Stomach (tissue), 4 donors: ENCODE results near the gene PTPRC.

ENCODE experiments used
- EP300 ChIP-seq: sonication (generic); formaldehyde crosslinking; IDR thresholded peaks from one replicate; pipeline ENCODE4 v1.6.1; 2017; ENCODE audit warnings: antibody characterized with exemption
- POLR2A ChIP-seq, 4 donors: fragments of 450-650 bp; IDR thresholded peaks; one replicate each; pipeline ENCODE4 v1.6.1; 2016; ENCODE audit warnings: antibody characterized with exemption in 4 of 4, control low read depth in 2 of 4, mild to moderate bottlenecking in 1 of 4, moderate library complexity in 1 of 4
- POLR2AphosphoS5 ChIP-seq, 3 donors: sonication (generic); formaldehyde crosslinking; IDR thresholded peaks; one replicate each; pipeline ENCODE4 v1.6.1; 2016; ENCODE audit warnings: antibody characterized with exemption in 3 of 3
- TF ChIP-seq, protein P1 (sequence below), 7 experiments: fragments of 450-650 bp in 4 of 7; fragments of 200-600 bp in 3 of 7; sonication (generic) in 3 of 7; IDR thresholded peaks; one replicate each; pipeline ENCODE4 v1.5.1; 2016 to 2019; ENCODE audit warnings: antibody characterized with exemption in 7 of 7, control low read depth in 2 of 7, mild to moderate bottlenecking in 1 of 7

DNA sequence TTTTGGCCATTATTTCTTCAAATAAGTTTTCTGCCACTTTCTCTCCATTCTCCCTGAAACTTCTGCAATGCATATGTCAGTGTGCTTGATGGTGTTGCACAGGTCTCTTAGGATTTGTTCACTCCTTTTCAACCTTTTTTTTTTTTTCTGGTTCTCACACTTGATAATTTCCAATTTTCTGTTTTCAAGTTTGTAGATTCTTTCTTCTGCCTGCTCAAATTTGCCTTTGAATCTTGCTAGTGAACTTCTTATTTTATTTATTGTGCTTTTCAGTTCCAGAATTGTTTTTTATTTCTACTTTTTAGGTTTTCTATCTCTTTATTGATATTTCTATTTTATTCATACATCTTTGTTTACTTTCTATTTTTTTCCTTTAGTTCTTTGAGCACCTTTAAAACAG is 48.4 kb upstream of the PTPRC start:
- TF ChIP-seq, protein P1, sequence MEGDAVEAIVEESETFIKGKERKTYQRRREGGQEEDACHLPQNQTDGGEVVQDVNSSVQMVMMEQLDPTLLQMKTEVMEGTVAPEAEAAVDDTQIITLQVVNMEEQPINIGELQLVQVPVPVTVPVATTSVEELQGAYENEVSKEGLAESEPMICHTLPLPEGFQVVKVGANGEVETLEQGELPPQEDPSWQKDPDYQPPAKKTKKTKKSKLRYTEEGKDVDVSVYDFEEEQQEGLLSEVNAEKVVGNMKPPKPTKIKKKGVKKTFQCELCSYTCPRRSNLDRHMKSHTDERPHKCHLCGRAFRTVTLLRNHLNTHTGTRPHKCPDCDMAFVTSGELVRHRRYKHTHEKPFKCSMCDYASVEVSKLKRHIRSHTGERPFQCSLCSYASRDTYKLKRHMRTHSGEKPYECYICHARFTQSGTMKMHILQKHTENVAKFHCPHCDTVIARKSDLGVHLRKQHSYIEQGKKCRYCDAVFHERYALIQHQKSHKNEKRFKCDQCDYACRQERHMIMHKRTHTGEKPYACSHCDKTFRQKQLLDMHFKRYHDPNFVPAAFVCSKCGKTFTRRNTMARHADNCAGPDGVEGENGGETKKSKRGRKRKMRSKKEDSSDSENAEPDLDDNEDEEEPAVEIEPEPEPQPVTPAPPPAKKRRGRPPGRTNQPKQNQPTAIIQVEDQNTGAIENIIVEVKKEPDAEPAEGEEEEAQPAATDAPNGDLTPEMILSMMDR (IDR thresholded peaks at IDR 0.05) = no peak
- no peak for TF ChIP-seq POLR2AphosphoS5 (IDR thresholded peaks at IDR 0.05)
- no peak for TF ChIP-seq POLR2A (IDR thresholded peaks at IDR 0.05)
- no peak for TF ChIP-seq EP300
